RWPE2 (cell line): ENCODE results near the gene SCFD2.
A peak's percentile ranks its signal among the peaks of the same experiment; 100 is the strongest.

Source experiments
- ATAC-seq: fragments of 200-7000 bp; cut with Tn5 transposase; 3 replicates; pipeline ENCODE4 v1.9.1; 2021; ENCODE audit warnings: low read depth
- DNase-seq: peaks from one replicate; pipeline ENCODE4 v3.0.0-alpha.2; 2020; ENCODE audit warnings: low spot score
- H3K27ac ChIP-seq: fragments of 450-650 bp; 2 replicates; pipeline ENCODE4 v1.5.1; 2017; ENCODE audit warnings: mild to moderate bottlenecking; ENCODE audit not compliant: poor library complexity, severe bottlenecking
- H3K27me3 ChIP-seq: fragments of 250-450 bp; sonication (Bioruptor Pico); 2 replicates; pipeline ENCODE4 v1.5.1; 2021; ENCODE audit warnings: mild to moderate bottlenecking, moderate library complexity; ENCODE audit not compliant: insufficient read depth, poor library complexity, severe bottlenecking
- H3K36me3 ChIP-seq: fragments of 250-450 bp; sonication (Bioruptor Pico); 2 replicates; pipeline ENCODE4 v1.5.1; 2020; ENCODE audit warnings: low read depth, mild to moderate bottlenecking, moderate library complexity
- H3K4me1 ChIP-seq: fragments of 250-450 bp; sonication (Bioruptor Pico); 2 replicates; pipeline ENCODE4 v1.5.1; 2021; ENCODE audit warnings: mild to moderate bottlenecking, moderate library complexity; ENCODE audit not compliant: insufficient read depth, poor library complexity, severe bottlenecking
- H3K4me3 ChIP-seq: fragments of 250-450 bp; sonication (Bioruptor Pico); 2 replicates; pipeline ENCODE4 v1.5.1; 2021; ENCODE audit warnings: mild to moderate bottlenecking, moderate library complexity; ENCODE audit not compliant: severe bottlenecking
- H3K9me3 ChIP-seq: fragments of 250-450 bp; sonication (Bioruptor Pico); 2 replicates; pipeline ENCODE4 v1.5.1; 2021; ENCODE audit warnings: mild to moderate bottlenecking, moderate library complexity; ENCODE audit not compliant: severe bottlenecking
- CTCF ChIP-seq: fragments of 450-650 bp; IDR thresholded peaks from one replicate; pipeline ENCODE4 v1.5.1; 2017; ENCODE audit warnings: mild to moderate bottlenecking, moderate library complexity; ENCODE audit not compliant: poor library complexity, severe bottlenecking

The SCFD2 gene

GRCh38 chr4:53015681-53016080 is 350.2 kb downstream of the SCFD2 start:
- DNase-seq (no peak), ATAC-seq (no peak)
- TF ChIP-seq CTCF = peak; percentile 36
- no peaks in the 10 kb centered on the region for H3K36me3 ChIP-seq
- peaks cover 4% of the 10 kb centered on the region for H3K4me1 ChIP-seq
- H3K4me3 ChIP-seq = no peak overlapping the region
- no peaks in the 10 kb centered on the region for H3K27me3 ChIP-seq
- H3K27ac ChIP-seq = no peak overlapping the region
- no peaks in the 10 kb centered on the region for H3K9me3 ChIP-seq

- Histone ChIP-seq H3K27me3 (no peaks in the 10 kb centered on the region), H3K9me3 (no peaks in the 10 kb centered on the region), H3K4me1 (peaks cover 4% of the 10 kb centered on the region), H3K4me3 (no peak overlapping the region), H3K36me3 (no peaks in the 10 kb centered on the region), H3K27ac (no peak overlapping the region)
- DNase-seq (no peak), ATAC-seq (no peak)
- no peak for TF ChIP-seq CTCF
These were observed 351.0 kb downstream of the SCFD2 start for GRCh38 chr4:53014881-53015280.

DNA sequence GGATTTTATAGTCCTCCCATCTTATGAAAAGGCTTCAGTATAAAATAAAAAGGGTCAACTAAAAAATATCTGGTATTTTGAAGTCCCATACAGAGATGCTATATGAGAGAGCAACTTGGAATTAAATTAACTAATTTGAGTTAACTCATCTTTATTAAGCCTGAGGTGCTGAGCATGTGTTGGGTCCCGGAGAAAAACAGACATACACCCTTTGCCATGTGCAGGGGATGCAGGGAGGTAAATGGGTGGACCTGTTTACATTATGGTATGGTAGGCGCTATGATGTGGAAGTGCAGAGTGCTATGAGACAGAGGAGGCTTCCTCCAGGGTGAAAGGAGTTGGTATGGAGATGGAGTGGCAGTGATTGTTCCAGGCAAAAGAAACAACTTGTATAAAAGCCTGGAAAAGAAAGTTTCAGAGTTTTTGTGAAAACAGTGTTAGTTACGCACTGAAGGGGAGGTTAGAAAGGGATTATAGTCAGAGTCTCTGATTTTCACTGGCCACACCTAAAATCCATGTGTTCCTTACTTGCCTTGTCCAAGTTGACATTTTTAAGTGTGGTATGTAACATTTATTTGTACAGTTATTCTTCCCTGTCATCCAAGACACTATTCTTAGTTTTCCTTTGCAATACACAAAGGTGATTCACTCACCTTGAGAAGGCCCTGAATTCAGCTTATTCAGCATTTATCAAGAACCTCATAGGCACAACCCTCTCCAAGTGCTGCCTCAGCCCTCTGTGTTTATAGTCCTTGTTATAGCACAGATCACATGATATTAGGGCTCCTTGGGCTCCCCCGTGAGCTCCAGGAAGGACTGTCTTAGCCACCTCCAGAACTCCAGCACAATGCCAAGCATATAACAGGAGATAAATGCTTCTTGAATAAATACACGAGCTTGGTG is 351.7 kb downstream of the SCFD2 start:
- Histone ChIP-seq H3K4me1 (no peaks in the 10 kb centered on the region), H3K27ac (no peak overlapping the region), H3K36me3 (no peaks in the 10 kb centered on the region), H3K4me3 (no peak overlapping the region), H3K9me3 (no peaks in the 10 kb centered on the region), H3K27me3 (no peaks in the 10 kb centered on the region)
- TF ChIP-seq CTCF = no peak
- ATAC-seq (no peak; the same call in 2 of the 3 replicates), DNase-seq (no peak)

GRCh38 chr4:53012738-53013137 is 353.1 kb downstream of the SCFD2 start:
- Histone ChIP-seq H3K27ac (no peak overlapping the region), H3K27me3 (no peaks in the 10 kb centered on the region), H3K36me3 (no peaks in the 10 kb centered on the region), H3K4me1 (no peaks in the 10 kb centered on the region), H3K4me3 (no peak overlapping the region), H3K9me3 (no peaks in the 10 kb centered on the region)
- ATAC-seq = no peak
- no peak for DNase-seq
- no peak for TF ChIP-seq CTCF
